G401 (cell line): ENCODE data around the gene TLE2. TPM values are rescaled to one million over a fixed set of nuclear protein-coding genes. Genes with fewer than 3 reads are reported as not detected.
A peak's percentile ranks its signal among the peaks of the same experiment; 100 is the strongest.
"Not testable (repeated sequence)": the region's sequence is repeated elsewhere in the genome, so short reads cannot be mapped to it uniquely, and the experiment has no call there.

Experiments
- DNase-seq: peaks from one replicate; pipeline ENCODE4 v3.0.0-alpha.2; 2015; ENCODE audit warnings: low spot score
- in situ Hi-C: cut with HindIII; loops from 2 replicates; pipeline ENCODE4 v1.10.0; 2016; ENCODE audit warnings: low sequenced_read_pairs, mixed read lengths
- total RNA-seq: library from RNA; depleted of rRNA; stranded (reverse); fragments of >200 nt; shearing (Covaris generic); gene quantifications from 2 replicates; pipeline ENCODE4 v1.2.3, GENCODE V29; 2014; rRNA removed

The TLE2 gene
- total RNA-seq, 1 experiment from 2014 or later = 11.7 TPM

- in situ Hi-C loops = no loop called here
- DNase-seq = no peak
These were observed 55.9 kb downstream of the TLE2 start for GRCh38 chr19:2973229-2973628.

- in situ Hi-C loops = no loop called here
- DNase-seq = no peak
These were observed 58.8 kb downstream of the TLE2 start for GRCh38 chr19:2970201-2970835.

GRCh38 chr19:2969104-2969504 is 60.0 kb downstream of the TLE2 start:
- DNase-seq = peak; percentile 96
- in situ Hi-C loops = no loop called here

- DNase-seq = no peak
- in situ Hi-C loops = no loop called here
These were observed 61.1 kb downstream of the TLE2 start for GRCh38 chr19:2967972-2968371.

GRCh38 chr19:2964874-2965273 is 64.2 kb downstream of the TLE2 start:
- in situ Hi-C loops = no loop called here
- DNase-seq = no peak

- in situ Hi-C loops, DNase-seq: not testable (repeated sequence)
These were observed 65.4 kb downstream of the TLE2 start for GRCh38 chr19:2963631-2964030.

GRCh38 chr19:2963122-2963521 is 66.0 kb downstream of the TLE2 start:
- no peak for DNase-seq
- in situ Hi-C loops = no loop called here

- in situ Hi-C loops = no loop called here
- peak; percentile 88 for DNase-seq
These were observed 66.9 kb downstream of the TLE2 start for GRCh38 chr19:2962018-2962670.

GRCh38 chr19:2960120-2960519 is 69.0 kb downstream of the TLE2 start:
- in situ Hi-C loops = no loop called here
- DNase-seq = no peak

GRCh38 chr19:2957160-2957559 is 71.9 kb downstream of the TLE2 start:
- DNase-seq = no peak
- in situ Hi-C loops = no loop called here

- in situ Hi-C loops = no loop called here
- DNase-seq = no peak
These were observed 76.1 kb downstream of the TLE2 start for GRCh38 chr19:2952953-2953481.

- in situ Hi-C loops = no loop called here
- DNase-seq = peak; percentile 100
These were observed 78.6 kb downstream of the TLE2 start for GRCh38 chr19:2950286-2951124.

GRCh38 chr19:2949939-2950285 is 79.2 kb downstream of the TLE2 start:
- no peak for DNase-seq
- in situ Hi-C loops = no loop called here

Other genes starting within 250 kb of the TLE2 start
- 133 and 143 TPM in 2 replicates for gene SGTA, start 246.0 kb downstream of the TLE2 start, total RNA-seq
- gene THOP1, start 243.8 kb downstream of the TLE2 start, total RNA-seq = 278 and 385 TPM in 2 replicates
- gene ZNF554, start 209.4 kb downstream of the TLE2 start, total RNA-seq = 4.1 and 6.1 TPM in 2 replicates
- gene ZNF555, start 187.8 kb downstream of the TLE2 start, total RNA-seq = 5.3 and 19.0 TPM in 2 replicates
- gene ZNF556, start 161.9 kb downstream of the TLE2 start, total RNA-seq = 0.25 and 0.31 TPM in 2 replicates
- 12.0 and 20.8 TPM in 2 replicates for gene ZNF57, start 128.4 kb downstream of the TLE2 start, total RNA-seq
- gene ZNF77, start 84.3 kb downstream of the TLE2 start, total RNA-seq = 6.5 and 7.1 TPM in 2 replicates
- gene TLE6, start 51.7 kb downstream of the TLE2 start, total RNA-seq = 2.7 and 10.4 TPM in 2 replicates
- 292 and 378 TPM in 2 replicates for gene TLE5, start 33.2 kb upstream of the TLE2 start, total RNA-seq
- gene GNA11, start 65.1 kb upstream of the TLE2 start, total RNA-seq = 42.9 and 44.0 TPM in 2 replicates
- 2.8 and 3.7 TPM in 2 replicates for gene GNA15, start 106.8 kb upstream of the TLE2 start, total RNA-seq
- not detected in 2 replicates for gene S1PR4, start 149.5 kb upstream of the TLE2 start, total RNA-seq
- 77.5 and 82.5 TPM in 2 replicates for gene NCLN, start 156.7 kb upstream of the TLE2 start, total RNA-seq
- gene CELF5, start 195.4 kb upstream of the TLE2 start, total RNA-seq = 1.5 and 1.7 TPM in 2 replicates